Hepatocyte (in vitro differentiated cells): Measurements from ENCODE around the gene SIT1. TPM values are rescaled to one million over a fixed set of nuclear protein-coding genes. Genes with fewer than 3 reads are reported as not detected.
A peak's percentile ranks its signal among the peaks of the same experiment; 100 is the strongest.

ENCODE experiments used
- DNase-seq: peaks from one replicate; pipeline ENCODE4 v3.0.0-alpha.2; 2016; ENCODE audit warnings: low spot score
- H2AFZ ChIP-seq: fragments of 200-600 bp; sonication (generic); 2 replicates; pipeline ENCODE4 v1.6.0; 2016; ENCODE audit warnings: antibody characterized with exemption, mild to moderate bottlenecking
- H3K27ac ChIP-seq: fragments of 200-600 bp; sonication (generic); 2 replicates; pipeline ENCODE4 v1.5.1; 2016; ENCODE audit warnings: mild to moderate bottlenecking
- H3K27me3 ChIP-seq: fragments of 200-600 bp; sonication (generic); 2 replicates; pipeline ENCODE4 v1.6.1; 2016
- H3K36me3 ChIP-seq: fragments of 200-600 bp; sonication (generic); replicated peaks from 2 replicates; pipeline ENCODE4 v1.5.1; 2016; ENCODE audit warnings: low read depth; ENCODE audit not compliant: insufficient read depth
- H3K4me1 ChIP-seq: fragments of 200-600 bp; sonication (generic); 2 replicates; pipeline ENCODE4 v1.5.1; 2016; ENCODE audit warnings: mild to moderate bottlenecking, moderate library complexity; ENCODE audit not compliant: insufficient read depth
- H3K4me2 ChIP-seq: fragments of 200-600 bp; sonication (generic); 2 replicates; pipeline ENCODE4 v1.6.0; 2016
- H3K4me3 ChIP-seq: fragments of 200-600 bp; sonication (generic); 2 replicates; pipeline ENCODE4 v1.5.1; 2016; ENCODE audit warnings: mild to moderate bottlenecking
- H3K79me2 ChIP-seq: fragments of 200-600 bp; sonication (generic); 2 replicates; pipeline ENCODE4 v1.6.0; 2017; ENCODE audit warnings: mild to moderate bottlenecking
- H3K9me2 ChIP-seq: fragments of 200-600 bp; sonication (generic); replicated peaks from 2 replicates; pipeline ENCODE4 v1.6.0; 2017; ENCODE audit warnings: mild to moderate bottlenecking; ENCODE audit not compliant: insufficient read depth
- H3K9me3 ChIP-seq: fragments of 200-600 bp; sonication (generic); 2 replicates; pipeline ENCODE4 v1.5.1; 2016; ENCODE audit warnings: low read depth, mild to moderate bottlenecking
- H4K20me1 ChIP-seq: fragments of 200-600 bp; sonication (generic); 2 replicates; pipeline ENCODE4 v1.6.0; 2016; ENCODE audit warnings: mild to moderate bottlenecking; ENCODE audit not compliant: insufficient read depth, poor library complexity, severe bottlenecking
- CTCF ChIP-seq: fragments of 200-600 bp; sonication (generic); IDR thresholded peaks from 2 replicates; pipeline ENCODE4 v1.5.1; 2016; ENCODE audit warnings: antibody characterized with exemption, mild to moderate bottlenecking; ENCODE audit not compliant: poor library complexity
- EZH2 ChIP-seq: fragments of 200-600 bp; sonication (generic); IDR thresholded peaks from 2 replicates; pipeline ENCODE4 v1.6.1; 2016; ENCODE audit warnings: antibody characterized with exemption, mild to moderate bottlenecking, borderline replicate concordance
- EZH2phosphoT487 ChIP-seq: fragments of 200-600 bp; sonication (generic); IDR thresholded peaks from one replicate; pipeline ENCODE4 v1.6.1; 2018; ENCODE audit warnings: antibody characterized with exemption, mild to moderate bottlenecking, low read depth, moderate library complexity; ENCODE audit not compliant: unreplicated experiment, severe bottlenecking
- WGBS: methylation state at CpG from one replicate; pipeline ENCODE4 v1.1.6; 2016; ENCODE audit warnings: low lambda C conversion rate; ENCODE audit errors: missing lambda C conversion rate; 5-methylcytosine and 5-hydroxymethylcytosine counted together
- polyA plus RNA-seq: library from polyadenylated mRNA; unstranded; fragments of >200 nt; fragmentation: Nextera tagmentation; extraction: Ambion mirVana; gene quantifications from 2 replicates; pipeline ENCODE4 v1.2.1, GENCODE V29; 2016
- total RNA-seq: library from RNA; depleted of rRNA; stranded (reverse); fragments of >200 nt; gene quantifications from 2 replicates; pipeline ENCODE4 v1.2.3, GENCODE V29; 2014

Gene SIT1
- total and polyA plus RNA-seq, 2 experiments from 2014 or later: not detected

GRCh38 chr9:35660966-35661415 is 10.3 kb upstream of the SIT1 start:
- no peak for TF ChIP-seq EZH2
- peak; percentile 47 for TF ChIP-seq CTCF
- TF ChIP-seq EZH2phosphoT487: no peak
- H3K27me3 ChIP-seq: no peaks in the 10 kb centered on the region
- peak; percentile 47 for DNase-seq
- no peaks in the 10 kb centered on the region for H3K36me3 ChIP-seq
- peaks cover 11% of the 10 kb centered on the region for H3K79me2 ChIP-seq
- no peak overlapping the region for H2AFZ ChIP-seq
- no peak overlapping the region for H3K4me2 ChIP-seq
- H4K20me1 ChIP-seq: no peaks in the 10 kb centered on the region
- peaks cover 11% of the 10 kb centered on the region for H3K4me1 ChIP-seq
- H3K9me2 ChIP-seq: no peaks in the 10 kb centered on the region
- 77% methylated on average over 9 of the region's 9 CpGs for WGBS
- no peaks in the 10 kb centered on the region for H3K9me3 ChIP-seq
- H3K27ac ChIP-seq: peak overlapping the region; percentile 50
- no peak overlapping the region for H3K4me3 ChIP-seq

GRCh38 chr9:35659340-35659739 is 8.6 kb upstream of the SIT1 start:
- Histone ChIP-seq H3K27me3 (no peaks in the 10 kb centered on the region), H3K9me2 (no peaks in the 10 kb centered on the region), H3K36me3 (no peaks in the 10 kb centered on the region), H3K4me3 (peak overlapping the region; percentile 50), H3K9me3 (no peaks in the 10 kb centered on the region), H3K27ac (peak overlapping the region; percentile 98), H4K20me1 (no peaks in the 10 kb centered on the region), H2AFZ (no peak overlapping the region), H3K79me2 (peaks cover 11% of the 10 kb centered on the region), H3K4me1 (peaks cover 6% of the 10 kb centered on the region), H3K4me2 (peak overlapping the region; percentile 70)
- 69% methylated on average over 3 of the region's 3 CpGs for WGBS
- TF ChIP-seq EZH2phosphoT487 (no peak), EZH2 (no peak), CTCF (no peak)
- DNase-seq: no peak

- Histone ChIP-seq H3K4me2 (peak overlapping the region; percentile 70), H4K20me1 (no peaks in the 10 kb centered on the region), H3K9me2 (no peaks in the 10 kb centered on the region), H3K79me2 (peaks cover 11% of the 10 kb centered on the region), H3K36me3 (no peaks in the 10 kb centered on the region), H3K4me3 (peak overlapping the region; percentile 50), H3K27ac (peak overlapping the region; percentile 98), H3K4me1 (peaks cover 6% of the 10 kb centered on the region), H3K27me3 (no peaks in the 10 kb centered on the region), H2AFZ (peak overlapping the region; percentile 38), H3K9me3 (no peaks in the 10 kb centered on the region)
- no peak for TF ChIP-seq EZH2phosphoT487
- no peak for TF ChIP-seq EZH2
- no peak for TF ChIP-seq CTCF
- 0% methylated on average over 2 of the region's 2 CpGs for WGBS
- DNase-seq: peak; percentile 37
Observed at GRCh38 chr9:35658968-35659220, 8.2 kb upstream of the SIT1 start.
